RWPE1 (cell line): ENCODE data around the gene SOX11.

Experiments used
- CTCF ChIA-PET: fragments of 350-600 bp; sonication (Branson Sonifier 250); formaldehyde crosslinking; extraction: SDS; loops from one replicate; lab custom pipeline; 2021; lab: Yijun Ruan, JAX
- POLR2A ChIA-PET: fragments of 400-600 bp; formaldehyde crosslinking; extraction: SDS; loops from one replicate; lab custom pipeline; 2020; ENCODE audit warnings: antibody characterized with exemption; ENCODE audit not compliant: low non-redundant PET; lab: Yijun Ruan, JAX
- DNase-seq: peaks from one replicate; pipeline ENCODE4 v3.0.0; 2012; ENCODE audit warnings: low spot score
- H3K27ac ChIP-seq: fragments of 450-650 bp; 2 replicates; pipeline ENCODE4 v1.5.1; 2017
- TF ChIP-seq, protein P1 (sequence below): fragments of 450-650 bp; conservative IDR thresholded peaks from 2 replicates; pipeline ENCODE4 v1.5.1; 2017; ENCODE audit warnings: low read depth, mild to moderate bottlenecking

SOX11 gene

DNA sequence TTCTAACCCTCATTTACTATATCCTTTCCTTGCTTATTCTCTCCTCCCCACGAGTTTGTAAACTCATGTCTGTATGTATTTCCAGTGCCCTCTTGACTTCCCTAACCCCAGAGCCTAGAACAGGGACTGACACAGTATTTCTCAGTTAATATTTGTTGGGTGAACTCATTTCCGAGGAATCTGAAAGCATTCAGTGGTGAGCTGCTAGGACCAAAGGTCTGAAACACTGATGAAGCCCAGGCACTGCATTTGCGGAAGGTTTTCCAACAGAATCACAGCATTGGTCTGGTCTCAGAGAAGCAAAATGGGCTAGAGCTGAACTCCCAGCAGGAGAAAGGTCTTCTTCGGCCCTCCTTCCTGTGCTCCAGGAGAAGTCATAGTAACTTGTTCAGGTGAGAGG is 56.8 kb downstream of the SOX11 start:
- ChIA-PET CTCF (no interaction called here), POLR2A (no interaction called here)
- H3K27ac ChIP-seq = no peak overlapping the region
- TF ChIP-seq, protein P1, sequence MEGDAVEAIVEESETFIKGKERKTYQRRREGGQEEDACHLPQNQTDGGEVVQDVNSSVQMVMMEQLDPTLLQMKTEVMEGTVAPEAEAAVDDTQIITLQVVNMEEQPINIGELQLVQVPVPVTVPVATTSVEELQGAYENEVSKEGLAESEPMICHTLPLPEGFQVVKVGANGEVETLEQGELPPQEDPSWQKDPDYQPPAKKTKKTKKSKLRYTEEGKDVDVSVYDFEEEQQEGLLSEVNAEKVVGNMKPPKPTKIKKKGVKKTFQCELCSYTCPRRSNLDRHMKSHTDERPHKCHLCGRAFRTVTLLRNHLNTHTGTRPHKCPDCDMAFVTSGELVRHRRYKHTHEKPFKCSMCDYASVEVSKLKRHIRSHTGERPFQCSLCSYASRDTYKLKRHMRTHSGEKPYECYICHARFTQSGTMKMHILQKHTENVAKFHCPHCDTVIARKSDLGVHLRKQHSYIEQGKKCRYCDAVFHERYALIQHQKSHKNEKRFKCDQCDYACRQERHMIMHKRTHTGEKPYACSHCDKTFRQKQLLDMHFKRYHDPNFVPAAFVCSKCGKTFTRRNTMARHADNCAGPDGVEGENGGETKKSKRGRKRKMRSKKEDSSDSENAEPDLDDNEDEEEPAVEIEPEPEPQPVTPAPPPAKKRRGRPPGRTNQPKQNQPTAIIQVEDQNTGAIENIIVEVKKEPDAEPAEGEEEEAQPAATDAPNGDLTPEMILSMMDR = no peak
- DNase-seq = no peak

- ChIA-PET CTCF (interaction anchor here (0.5 kb wide), 1 partner anchor 48 kb away, joined by 3 read pairs; no protein-coding TSS in a partner anchor), POLR2A (no interaction called here)
- no peak overlapping the region for H3K27ac ChIP-seq
- DNase-seq = no peak
- TF ChIP-seq, protein P1 = no peak
Observed at GRCh38 chr2:5749347-5749746, 57.2 kb downstream of the SOX11 start.
